GM18517 (cell line): ENCODE data around the gene RAB6A.
A peak's percentile ranks its signal among the peaks of the same experiment; 100 is the strongest.
"Not testable (repeated sequence)": the region's sequence is repeated elsewhere in the genome, so short reads cannot be mapped to it uniquely, and the experiment has no call there.

ENCODE experiments used
- ATAC-seq: cut with Tn5 transposase; IDR thresholded peaks from one replicate; pipeline ENCODE4 v1.9.1; 2021; ENCODE audit warnings: mild to moderate bottlenecking, moderate library complexity; ENCODE audit not compliant: unreplicated experiment

RAB6A gene

GRCh38 chr11:73729594-73730206 lies 31.2 kb downstream of the RAB6A start:
- ATAC-seq = no peak

GRCh38 chr11:73728000-73728399 lies 32.9 kb downstream of the RAB6A start:
- ATAC-seq = no peak

GRCh38 chr11:73726825-73727224 lies 34.0 kb downstream of the RAB6A start:
- ATAC-seq = no peak

- ATAC-seq = no peak
These were observed 43.7 kb downstream of the RAB6A start for GRCh38 chr11:73717136-73717535.

GRCh38 chr11:73716153-73717056 lies 44.5 kb downstream of the RAB6A start:
- no peak for ATAC-seq

- ATAC-seq = no peak
These were observed 45.3 kb downstream of the RAB6A start for GRCh38 chr11:73715541-73715940.

GRCh38 chr11:73710964-73711363 lies 49.9 kb downstream of the RAB6A start:
- ATAC-seq = no peak

- ATAC-seq = no peak
These were observed 55.8 kb downstream of the RAB6A start for GRCh38 chr11:73705053-73705452.

GRCh38 chr11:73693899-73694525 lies 66.9 kb downstream of the RAB6A start:
- ATAC-seq = no peak

- ATAC-seq = no peak
These were observed 80.2 kb downstream of the RAB6A start for GRCh38 chr11:73680687-73681086.

- not testable (repeated sequence) for ATAC-seq
These were observed 84.3 kb downstream of the RAB6A start for GRCh38 chr11:73676552-73676951.

GRCh38 chr11:73671701-73672100 lies 89.2 kb downstream of the RAB6A start:
- no peak for ATAC-seq

- ATAC-seq = no peak
These were observed 90.1 kb downstream of the RAB6A start for GRCh38 chr11:73670808-73671207.

GRCh38 chr11:73667891-73668290 lies 93.0 kb downstream of the RAB6A start:
- no peak for ATAC-seq

- no peak for ATAC-seq
These were observed 96.0 kb downstream of the RAB6A start for GRCh38 chr11:73664877-73665276.

GRCh38 chr11:73663604-73664495 lies 97.0 kb downstream of the RAB6A start:
- ATAC-seq = no peak

GRCh38 chr11:73662445-73663157 lies 98.3 kb downstream of the RAB6A start:
- no peak for ATAC-seq

- peak; percentile 53 for ATAC-seq
These were observed 99.7 kb downstream of the RAB6A start for GRCh38 chr11:73661035-73661628.

GRCh38 chr11:73660497-73661034 lies 100.3 kb downstream of the RAB6A start:
- no peak for ATAC-seq

- ATAC-seq = no peak
These were observed 100.9 kb downstream of the RAB6A start for GRCh38 chr11:73659961-73660360.
